GM19025 (cell line): ENCODE results near the gene KBTBD13.
"Not testable (repeated sequence)": the region's sequence is repeated elsewhere in the genome, so short reads cannot be mapped to it uniquely, and the experiment has no call there.

Experiments
- ATAC-seq: cut with Tn5 transposase; IDR thresholded peaks from one replicate; pipeline ENCODE4 v1.9.1; 2021; ENCODE audit warnings: mild to moderate bottlenecking, low read depth, moderate library complexity; ENCODE audit not compliant: unreplicated experiment

The KBTBD13 gene

DNA sequence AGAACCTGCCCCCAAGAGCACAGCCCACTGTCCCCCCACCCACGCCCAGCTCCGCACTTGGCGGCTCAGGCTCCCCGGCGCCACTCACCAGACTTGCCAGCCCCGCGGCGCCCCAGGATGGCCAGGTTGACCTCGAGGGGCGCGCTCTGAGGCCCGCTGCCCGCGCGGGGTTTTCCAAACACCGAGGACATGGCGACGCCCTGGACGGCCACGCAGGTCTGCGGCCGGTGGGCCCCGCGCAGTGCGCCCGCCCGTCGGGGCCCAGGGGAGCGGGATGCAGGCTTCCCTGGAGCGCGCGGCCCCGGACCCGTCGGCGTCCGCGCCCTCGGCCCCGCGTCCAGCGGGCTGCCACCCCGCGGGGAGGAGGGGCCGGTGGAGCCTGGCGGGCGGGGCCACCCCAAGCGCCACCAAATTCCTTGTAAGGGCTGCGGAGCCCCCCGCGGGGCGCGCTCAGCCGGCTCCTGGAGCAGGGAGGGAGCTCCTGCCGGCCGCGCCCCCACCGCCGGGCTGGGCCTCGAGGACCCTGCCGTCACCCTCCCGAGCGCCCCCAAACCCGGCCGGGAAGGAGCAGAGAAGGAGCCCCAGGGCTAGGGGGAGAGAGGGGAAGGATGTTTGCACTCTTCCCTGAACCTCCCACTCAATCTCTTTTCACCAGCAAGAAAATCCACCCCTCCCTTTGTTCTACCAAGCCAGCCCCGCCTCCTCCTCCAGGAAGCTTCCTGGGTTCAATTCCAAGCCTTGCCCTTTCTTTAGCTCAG is 8.7 kb upstream of the KBTBD13 start, which contains the start of gene RASL12:
TSS of gene RASL12 (minus strand) at position 347 of the 758 bp plus-strand sequence. CDS start at position 191, 156 bp downstream.
- ATAC-seq = no peak

DNA sequence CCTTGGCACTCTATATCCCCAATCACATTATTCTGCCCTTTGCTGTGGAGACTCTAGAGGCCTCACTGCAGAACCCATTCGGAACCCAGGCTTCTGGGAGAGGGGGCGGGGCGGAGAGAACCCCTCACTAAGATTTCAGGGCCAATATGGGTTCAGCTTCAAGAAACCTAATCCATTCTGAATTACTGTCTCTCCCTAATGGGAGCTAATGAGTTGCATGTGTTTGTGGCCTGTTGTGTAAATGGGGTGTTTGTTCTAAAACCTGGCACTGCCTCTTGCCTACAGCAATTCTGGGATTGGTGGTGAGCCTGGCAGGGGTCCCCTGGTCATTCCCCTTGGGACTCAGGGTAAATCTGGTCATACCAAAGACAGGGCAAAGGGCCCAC is 8.2 kb upstream of the KBTBD13 start:
- ATAC-seq = no peak

DNA sequence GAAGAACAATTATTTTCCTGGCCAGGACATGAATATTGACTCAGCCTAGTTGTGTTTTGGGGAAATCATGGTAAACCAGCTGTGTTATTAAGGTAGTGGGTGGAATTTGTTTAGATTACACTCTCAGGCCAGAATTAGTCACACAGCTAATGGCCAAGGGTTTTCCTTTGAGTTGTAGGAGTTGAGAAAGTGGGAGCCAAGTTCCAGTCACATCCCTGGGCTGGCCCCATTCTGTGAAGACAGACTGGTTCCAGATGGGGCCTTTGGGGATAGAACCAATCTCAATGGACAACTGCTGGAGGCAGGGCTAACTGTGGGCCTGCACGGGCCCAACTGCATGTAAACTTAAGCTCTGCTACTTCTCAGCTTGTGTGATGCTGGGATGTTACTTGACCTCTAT is 7.4 kb upstream of the KBTBD13 start:
- no peak for ATAC-seq

DNA sequence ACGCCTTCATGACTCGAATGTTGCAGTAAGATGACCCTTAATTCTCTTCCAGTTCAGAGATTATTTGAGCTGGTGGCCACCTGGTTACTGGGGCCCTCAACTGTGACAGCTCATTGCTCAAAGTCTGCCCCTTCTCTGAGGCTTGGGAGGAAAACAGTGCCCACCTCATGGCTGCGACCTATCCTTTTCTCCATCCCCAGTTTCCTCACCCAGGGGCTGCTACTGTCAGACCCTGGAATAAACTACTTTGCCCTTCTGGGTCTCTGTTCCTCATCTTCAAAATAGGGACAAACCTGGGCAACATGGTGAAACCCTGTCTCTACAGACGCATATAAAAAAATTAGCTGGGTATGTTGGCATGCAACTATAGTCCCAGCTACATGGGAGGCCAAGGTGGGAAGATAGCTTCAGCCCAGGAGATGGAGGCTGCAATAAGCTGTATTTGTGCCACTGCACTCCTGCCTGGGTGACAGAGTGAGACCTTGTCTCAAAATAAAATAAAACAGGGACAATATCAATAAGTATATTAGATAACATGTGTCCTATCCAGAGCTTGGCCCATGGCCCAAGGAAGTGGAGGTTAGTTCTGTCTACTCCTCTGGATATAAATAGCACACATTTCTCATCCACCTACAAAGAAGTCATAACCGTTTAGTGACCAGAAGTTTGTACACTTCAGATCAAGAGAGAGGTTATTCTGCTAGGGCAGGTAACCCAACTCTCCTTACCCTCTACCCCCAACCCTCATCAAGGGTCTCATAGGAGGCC is 6.6 kb upstream of the KBTBD13 start:
- no peak for ATAC-seq

DNA sequence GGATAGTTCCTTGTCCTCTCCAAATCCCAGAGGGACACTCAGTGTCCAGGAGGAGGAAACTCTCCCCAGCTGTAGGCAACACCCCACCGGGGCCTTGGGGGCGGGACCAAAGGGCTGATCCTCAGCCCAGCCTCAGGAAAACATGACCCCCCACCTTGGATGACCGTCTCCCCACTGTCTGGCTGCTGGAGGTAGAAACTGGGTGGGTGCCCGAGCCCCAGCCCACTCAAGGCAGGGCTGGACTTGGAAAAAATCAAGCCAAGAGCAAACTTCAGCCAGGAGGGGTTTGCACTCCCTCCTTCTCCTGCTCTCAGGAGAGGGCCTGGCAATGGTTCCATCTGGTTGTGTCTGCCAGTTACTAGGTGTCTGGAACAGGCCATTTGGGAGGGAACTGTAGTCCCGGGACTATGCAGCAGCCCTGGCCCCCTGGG is 5.2 kb upstream of the KBTBD13 start:
- no peak for ATAC-seq

DNA sequence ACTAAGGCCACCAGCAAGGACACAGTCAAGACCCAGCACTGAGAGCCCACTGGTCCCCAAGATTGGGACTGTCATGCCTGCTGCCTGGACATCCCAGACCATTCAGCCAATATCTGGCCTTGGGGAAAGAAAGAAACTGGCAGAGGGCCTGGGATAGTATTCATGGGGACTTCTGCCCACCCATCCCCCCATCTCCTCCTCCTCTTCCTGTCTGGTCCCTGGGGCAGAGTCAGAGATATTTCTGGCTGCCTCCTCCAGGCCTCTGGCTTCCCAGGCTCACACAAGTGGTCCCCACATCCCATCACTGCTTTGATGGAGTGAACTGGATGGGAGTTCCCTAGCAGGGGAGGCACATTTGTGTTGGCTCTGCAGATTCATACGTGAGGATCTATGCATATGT is 4.5 kb upstream of the KBTBD13 start:
- ATAC-seq = no peak

DNA sequence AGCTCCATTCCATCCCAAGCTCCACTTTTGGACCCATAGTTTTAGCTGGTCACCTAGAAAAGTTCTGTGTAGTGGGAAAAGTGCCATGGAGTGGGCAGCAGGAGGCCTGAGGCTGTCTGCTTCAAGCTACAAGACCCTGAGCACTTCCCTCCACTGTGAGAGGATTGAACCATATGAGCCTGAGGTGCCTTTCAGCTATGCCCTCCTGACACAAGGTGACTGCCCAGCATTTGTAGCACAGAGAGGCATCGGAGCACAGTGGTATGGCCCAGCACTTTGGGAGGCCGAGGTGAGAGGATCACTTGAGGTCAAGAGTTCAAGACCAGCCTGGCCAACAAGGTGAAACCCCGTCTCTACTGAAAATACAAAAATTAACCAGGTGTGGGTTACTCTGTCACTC is 3.9 kb upstream of the KBTBD13 start:
- no peak for ATAC-seq

DNA sequence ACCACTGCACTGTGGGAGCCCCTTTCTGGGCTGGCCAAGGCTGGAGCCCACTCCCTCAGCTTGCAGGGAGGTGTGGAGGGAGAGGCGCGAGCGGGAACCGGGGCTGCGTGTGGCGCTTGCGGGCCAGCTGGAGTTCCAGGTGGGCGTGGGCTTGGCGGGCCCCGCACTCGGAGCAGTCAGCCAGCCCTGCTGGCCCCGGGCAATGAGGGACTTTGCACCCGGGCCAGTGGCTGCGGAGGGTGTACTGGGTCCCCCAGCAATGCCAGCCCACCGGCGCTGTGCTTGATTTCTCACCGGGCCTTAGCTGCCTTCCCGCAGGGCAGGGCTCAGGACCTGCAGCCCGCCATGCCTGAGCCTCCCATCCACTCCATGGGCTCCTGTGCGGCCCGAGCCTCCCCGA is 1.6 kb upstream of the KBTBD13 start:
- ATAC-seq = not testable (repeated sequence)

DNA sequence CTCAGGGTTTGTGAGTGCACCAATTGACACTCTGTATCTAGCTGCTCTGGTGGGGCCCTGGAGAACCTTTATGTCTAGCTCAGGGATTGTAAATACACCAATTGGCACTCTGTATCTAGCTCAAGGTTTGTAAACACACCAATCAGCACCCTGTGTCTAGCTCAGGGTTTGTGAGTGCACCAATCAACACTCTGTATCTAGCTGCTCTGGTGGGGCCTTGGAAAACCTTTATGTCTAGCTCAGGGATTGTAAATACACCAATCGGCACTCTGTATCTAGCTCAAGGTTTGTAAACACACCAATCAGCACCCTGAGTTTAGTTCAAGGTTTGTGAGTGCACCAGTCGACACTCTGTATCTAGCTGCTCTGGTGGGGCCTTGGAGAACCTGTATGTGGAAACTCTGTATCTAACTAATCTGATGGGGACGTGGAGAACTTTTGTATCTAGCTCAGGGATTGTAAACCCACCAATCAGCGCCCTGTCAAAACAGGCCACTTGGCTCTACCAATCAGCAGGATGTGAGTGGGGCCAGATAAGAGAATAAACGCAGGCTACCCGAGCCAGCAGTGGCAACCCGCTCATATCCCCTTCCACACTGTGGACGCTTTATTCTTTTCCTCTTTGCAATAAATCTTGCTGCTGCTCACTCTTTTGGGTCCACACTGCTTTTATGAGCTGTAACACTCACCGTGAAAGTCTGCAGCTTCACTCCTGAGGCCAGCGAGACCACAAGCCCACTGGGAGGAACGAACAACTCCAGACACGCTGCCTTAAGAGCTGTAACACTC is 745 bp upstream of the KBTBD13 start:
- ATAC-seq = not testable (repeated sequence)

DNA sequence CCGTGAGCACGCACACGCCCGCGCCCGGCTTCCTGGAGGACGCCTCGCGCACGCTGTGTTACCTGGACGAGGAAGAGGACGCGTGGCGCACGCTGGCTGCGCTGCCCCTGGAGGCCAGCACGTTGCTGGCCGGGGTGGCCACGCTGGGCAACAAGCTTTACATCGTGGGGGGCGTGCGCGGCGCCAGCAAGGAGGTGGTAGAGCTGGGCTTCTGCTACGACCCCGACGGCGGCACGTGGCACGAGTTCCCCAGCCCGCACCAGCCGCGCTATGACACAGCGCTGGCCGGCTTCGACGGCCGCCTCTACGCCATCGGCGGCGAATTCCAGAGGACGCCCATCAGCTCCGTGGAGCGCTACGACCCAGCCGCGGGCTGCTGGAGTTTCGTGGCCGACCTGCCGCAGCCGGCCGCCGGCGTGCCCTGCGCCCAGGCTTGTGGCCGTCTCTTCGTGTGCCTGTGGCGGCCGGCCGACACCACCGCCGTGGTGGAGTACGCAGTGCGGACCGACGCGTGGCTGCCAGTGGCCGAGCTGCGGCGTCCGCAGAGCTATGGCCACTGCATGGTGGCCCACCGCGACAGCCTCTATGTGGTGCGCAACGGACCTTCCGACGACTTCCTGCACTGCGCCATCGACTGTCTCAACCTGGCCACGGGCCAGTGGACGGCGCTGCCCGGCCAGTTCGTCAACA is 890 bp downstream of the KBTBD13 start:
- no peak for ATAC-seq

DNA sequence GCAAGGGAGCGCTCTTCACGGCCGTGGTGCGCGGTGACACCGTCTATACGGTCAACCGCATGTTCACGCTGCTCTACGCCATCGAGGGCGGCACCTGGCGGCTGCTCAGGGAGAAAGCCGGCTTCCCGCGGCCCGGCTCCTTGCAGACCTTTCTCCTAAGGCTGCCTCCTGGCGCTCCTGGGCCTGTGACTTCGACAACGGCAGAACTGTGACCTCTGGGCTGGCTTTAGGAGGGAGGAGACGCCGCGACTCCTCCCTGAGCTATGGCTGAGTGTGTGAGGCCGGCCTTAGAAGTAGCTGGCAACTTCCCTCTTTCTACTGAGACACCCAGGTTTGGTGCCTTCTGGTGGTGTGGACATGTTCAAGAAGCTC is 1.4 kb downstream of the KBTBD13 start:
- no peak for ATAC-seq

DNA sequence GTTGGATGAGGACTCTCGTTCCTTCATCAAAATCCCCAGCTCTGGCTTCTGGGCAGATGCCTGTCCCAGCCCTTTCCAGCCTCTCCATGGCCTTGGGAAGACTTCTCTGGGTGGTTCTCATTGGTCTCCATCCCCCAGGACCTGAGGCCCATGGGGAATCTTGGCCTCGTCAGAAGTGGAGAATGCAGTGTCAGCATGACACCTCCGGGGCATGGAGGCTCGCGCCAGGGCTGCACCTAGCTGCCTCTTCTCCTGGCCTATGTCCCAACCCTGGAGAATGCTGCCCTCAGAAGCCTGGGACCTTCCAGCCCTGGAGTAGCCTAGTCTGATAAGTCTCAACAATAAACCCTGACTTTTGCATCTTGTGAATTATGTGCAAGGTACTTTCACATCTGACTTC is 3.0 kb downstream of the KBTBD13 start:
- no peak for ATAC-seq

DNA sequence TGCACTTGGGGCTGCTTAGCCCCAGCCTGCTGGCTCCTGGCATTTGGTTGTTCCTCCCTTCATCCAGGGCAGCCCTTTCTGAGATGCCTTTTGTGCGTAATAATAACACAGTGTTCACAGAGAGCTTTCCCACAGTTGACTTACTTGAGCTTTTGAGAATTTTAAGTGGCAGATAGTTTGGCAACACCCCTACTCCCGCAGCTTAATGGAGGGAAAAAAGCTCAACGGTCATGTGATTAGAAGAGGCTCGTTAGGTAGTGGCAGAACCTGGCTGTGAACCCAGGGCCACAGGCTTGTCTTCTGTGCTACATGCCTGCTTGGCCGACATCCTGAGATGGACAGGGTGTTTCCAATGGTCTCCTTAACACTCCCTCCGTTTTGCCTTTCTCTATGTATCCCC is 4.7 kb downstream of the KBTBD13 start:
- ATAC-seq = no peak

DNA sequence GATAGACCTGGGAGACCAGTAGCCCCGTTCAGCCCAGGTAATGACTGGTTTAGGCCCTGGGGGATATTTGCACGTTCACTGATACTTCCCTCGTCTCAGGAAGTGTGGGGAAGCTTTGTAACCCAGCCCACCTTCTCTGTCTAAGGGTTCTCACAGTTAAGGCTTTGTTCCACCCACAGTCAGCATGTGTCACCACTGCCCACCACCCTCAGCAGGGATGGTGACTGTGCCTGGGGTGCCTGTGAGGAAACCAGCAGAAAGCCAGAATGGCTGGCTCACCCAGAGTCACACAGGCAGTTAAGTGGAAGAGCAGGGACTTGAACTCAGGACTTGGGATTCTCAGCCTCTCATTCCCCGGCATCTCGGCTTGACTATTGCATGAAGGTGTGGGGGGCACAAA is 5.2 kb downstream of the KBTBD13 start:
- ATAC-seq = no peak

DNA sequence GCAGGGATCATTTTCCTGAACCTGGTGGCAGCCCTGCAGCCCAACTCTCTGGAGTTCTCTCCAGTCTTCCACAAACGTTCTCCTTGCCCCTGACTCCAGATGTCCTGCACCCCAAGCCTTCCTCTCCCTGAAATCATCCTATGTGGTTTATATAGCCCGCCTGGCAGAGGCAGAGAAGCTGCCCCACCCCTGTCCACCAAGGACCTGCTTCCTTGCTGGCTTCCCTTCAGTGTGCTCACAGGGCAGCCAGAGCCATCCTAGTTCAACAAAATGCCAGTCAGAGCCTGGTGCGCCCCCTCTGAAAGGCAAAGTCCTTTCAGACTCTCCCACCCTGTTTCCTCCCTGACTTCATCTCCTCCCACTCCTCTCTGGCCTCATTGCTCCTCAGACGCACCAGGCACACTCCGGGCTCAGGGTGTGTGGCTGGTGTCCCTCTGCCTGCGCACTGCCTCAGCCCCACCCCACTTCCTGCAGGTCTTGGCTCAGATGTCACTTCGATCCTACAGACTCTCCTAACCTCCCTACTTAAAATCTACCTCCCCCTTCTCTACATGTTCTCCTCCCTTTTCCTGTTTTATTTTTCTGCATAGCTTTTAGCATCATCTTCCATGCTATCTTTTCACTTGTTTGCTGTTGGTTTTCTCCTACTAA is 5.9 kb downstream of the KBTBD13 start:
- no peak for ATAC-seq

DNA sequence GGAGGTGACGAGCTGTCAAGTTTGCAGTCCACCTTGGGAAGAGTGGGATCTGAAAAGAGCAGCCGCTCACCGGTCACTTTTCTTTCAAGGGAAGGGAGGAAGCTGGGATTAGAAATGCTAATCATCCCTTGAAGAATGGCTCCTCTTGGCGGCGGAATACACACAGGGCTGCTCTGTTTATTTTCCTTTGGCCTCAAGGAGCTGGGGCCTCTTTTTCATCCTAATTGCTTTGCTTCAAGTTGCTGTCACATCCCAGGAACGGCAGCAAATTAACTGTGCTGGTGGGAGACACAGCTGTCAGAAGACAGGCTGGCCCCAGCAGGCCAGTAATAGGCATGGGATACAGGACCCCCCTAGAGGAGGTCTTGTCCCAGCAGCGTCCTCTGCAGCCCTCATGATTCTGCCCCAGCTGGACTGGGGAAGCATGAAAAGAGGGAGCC is 6.7 kb downstream of the KBTBD13 start:
- ATAC-seq = no peak

DNA sequence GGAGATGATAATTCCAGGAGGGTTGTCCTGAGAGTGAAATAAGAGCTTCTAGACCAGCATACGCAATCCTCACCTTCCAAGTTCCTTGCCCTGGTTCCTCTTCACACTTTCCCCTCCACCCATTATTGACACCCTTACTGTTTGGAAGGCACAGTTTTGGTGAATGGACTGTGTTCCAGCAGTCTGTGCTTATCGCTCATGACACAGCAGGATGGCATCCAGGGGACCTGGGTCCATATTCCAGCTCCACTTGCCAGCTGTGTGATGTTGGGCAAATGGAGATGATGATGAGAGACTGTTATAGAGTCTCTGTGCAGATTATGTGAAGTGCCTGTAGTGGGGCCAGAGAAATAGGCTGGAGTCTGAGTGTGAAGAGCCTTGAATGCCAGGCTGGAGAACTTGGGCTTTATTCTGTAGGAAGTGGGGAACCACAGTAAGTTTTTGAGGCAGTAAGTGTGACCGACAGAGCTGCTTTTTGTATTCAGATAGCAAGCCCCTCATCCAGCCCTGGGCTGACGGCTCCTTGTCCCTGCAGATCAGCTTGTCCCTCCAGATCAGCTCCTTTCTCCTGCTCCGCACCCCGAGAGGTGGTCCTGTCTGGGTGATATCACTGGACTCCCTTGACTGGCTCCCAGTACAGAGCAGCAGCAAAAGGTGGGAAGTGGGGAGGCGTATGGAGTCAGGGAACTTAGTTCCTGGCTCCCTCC is 8.1 kb downstream of the KBTBD13 start:
- ATAC-seq = no peak

DNA sequence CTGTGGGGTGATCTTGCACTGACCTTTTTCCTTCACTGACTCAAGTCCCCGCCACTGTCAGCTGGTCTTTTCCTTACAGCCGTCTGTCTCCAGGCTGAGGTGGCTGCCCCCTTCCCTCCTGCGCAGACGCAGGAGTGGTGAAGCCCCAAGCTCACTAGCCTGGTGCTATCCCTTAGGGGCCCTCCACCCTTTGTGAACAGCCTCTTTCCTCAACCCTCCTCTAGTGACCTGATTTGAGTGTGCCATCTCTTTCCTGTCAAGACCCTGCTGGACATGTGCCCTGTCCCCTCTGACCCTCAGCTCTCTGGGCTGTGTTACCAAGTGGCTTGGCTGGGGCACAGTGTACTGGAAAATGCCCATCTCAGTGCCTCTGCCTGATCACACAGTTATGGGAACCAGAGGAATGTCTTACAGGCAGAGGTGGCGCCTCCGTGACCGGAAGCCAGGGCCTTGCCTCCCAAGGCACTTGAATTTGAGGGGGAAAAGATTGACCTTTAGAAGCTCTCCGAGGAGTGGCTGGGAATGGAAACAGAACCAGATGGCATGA is 8.7 kb downstream of the KBTBD13 start:
- ATAC-seq = no peak

DNA sequence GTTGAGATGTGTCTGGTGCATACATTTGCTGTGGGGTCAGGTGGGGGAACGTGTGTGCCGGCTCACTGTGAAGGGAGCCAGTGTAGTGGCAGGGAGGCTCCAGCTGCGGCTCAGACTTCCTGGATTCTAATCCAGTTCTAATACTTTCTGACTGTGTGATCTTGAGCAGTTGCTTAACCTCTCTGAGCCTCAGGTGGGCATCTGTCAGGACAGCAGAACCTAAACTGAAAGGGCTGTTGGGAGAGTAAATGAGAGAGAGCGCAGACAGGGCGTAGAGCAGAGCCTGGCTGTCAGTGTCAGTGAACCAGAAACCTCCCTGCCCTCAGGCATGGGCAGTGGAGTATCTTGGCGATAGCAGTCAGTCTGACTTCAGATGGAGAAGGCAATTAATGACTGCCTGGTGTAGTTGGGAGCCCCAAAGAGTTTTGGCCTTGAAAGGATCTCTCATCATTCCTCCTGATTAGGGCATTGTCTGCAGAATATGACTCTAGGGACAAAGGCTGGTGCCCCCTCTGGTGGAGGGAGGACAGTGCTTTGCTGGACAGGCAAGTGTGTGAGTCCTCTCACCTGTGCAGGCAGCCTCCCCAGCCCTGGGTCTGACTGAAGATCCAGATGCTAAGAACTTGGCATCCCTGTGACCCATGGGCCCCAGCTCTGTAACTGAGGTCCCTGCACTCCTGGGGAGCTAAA is 9.6 kb downstream of the KBTBD13 start:
- ATAC-seq = no peak
